PC-3 (cell line): ENCODE data around the gene SCNN1B.

ENCODE experiments used
- EZH2 ChIP-seq: fragments of 300-600 bp; sonication (generic); IDR thresholded peaks from one replicate; pipeline ENCODE4 v1.6.1; 2017; ENCODE audit warnings: antibody characterized with exemption, mild to moderate bottlenecking, low read length; ENCODE audit not compliant: unreplicated experiment
- EZH2phosphoT487 ChIP-seq: fragments of 300-600 bp; sonication (generic); IDR thresholded peaks from 2 replicates; pipeline ENCODE4 v1.6.1; 2018; ENCODE audit warnings: mild to moderate bottlenecking, antibody characterized with exemption, low read length, borderline replicate concordance
- TF ChIP-seq, protein P1 (sequence below): fragments of 300-600 bp; sonication (generic); conservative IDR thresholded peaks from 2 replicates; pipeline ENCODE4 v1.5.1; 2017; ENCODE audit warnings: antibody characterized with exemption, low read depth, mild to moderate bottlenecking, low read length

DNA sequence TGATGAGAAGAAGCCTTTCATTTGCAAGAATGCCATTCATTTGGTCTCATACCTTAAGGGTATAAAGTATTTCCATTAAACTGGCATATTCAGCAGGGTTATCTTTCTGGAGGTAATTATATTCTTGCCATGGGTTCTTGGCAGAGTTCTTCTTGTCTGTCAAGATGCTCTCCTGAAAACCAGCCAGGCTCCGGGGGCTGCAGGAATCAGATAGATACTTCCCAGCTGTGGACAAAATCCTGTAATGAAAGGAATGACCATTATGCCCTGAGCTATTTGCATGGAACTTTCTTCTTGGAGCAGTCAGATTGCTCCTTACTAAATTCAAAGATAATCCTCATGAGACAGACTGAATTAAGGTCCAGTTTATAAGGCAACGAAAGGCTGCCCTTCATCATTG lies 103.9 kb downstream of the SCNN1B start:
- TF ChIP-seq, protein P1, sequence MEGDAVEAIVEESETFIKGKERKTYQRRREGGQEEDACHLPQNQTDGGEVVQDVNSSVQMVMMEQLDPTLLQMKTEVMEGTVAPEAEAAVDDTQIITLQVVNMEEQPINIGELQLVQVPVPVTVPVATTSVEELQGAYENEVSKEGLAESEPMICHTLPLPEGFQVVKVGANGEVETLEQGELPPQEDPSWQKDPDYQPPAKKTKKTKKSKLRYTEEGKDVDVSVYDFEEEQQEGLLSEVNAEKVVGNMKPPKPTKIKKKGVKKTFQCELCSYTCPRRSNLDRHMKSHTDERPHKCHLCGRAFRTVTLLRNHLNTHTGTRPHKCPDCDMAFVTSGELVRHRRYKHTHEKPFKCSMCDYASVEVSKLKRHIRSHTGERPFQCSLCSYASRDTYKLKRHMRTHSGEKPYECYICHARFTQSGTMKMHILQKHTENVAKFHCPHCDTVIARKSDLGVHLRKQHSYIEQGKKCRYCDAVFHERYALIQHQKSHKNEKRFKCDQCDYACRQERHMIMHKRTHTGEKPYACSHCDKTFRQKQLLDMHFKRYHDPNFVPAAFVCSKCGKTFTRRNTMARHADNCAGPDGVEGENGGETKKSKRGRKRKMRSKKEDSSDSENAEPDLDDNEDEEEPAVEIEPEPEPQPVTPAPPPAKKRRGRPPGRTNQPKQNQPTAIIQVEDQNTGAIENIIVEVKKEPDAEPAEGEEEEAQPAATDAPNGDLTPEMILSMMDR = no peak
- no peak for TF ChIP-seq EZH2
- no peak for TF ChIP-seq EZH2phosphoT487
